HCT116 (cell line): ENCODE results near the gene HCN3. TPM values are rescaled to one million over a fixed set of nuclear protein-coding genes. Genes with fewer than 3 reads are reported as not detected.

Source experiments
- ATAC-seq: fragments of 200-7000 bp; cut with Tn5 transposase; 2 replicates; pipeline ENCODE4 v1.9.1; 2020; ENCODE audit warnings: mild to moderate bottlenecking, moderate library complexity
- BruUV-seq: library from RNA; stranded (reverse); fragments of 400-500 nt; replicated peaks from 2 replicates; lab custom pipeline; 2021; lab: Mats Ljungman, UMichigan
- CTCF ChIA-PET: fragments of 300-600 bp; sonication (Branson Sonifier 250); formaldehyde crosslinking; loops from one replicate; lab custom pipeline; 2021; ENCODE audit warnings: antibody characterized with exemption; lab: Charles Lee
- POLR2A ChIA-PET: fragments of 300-600, 350-600 bp; sonication (Branson Sonifier 250); formaldehyde crosslinking; loops from one replicate; lab custom pipeline; 2021; ENCODE audit warnings: antibody characterized with exemption; lab: Charles Lee
- RAD21 ChIA-PET, 2 experiments: fragments of 300-600 bp; sonication (Branson Sonifier 250); formaldehyde crosslinking; loops; one replicate each; lab custom pipeline; 2023; ENCODE audit warnings: low total read pairs in 2 of 2; ENCODE audit not compliant: uncharacterized antibody in 2 of 2, unreplicated experiment in 2 of 2, low non-redundant PET in 1 of 2; lab: Charles Lee
- DNase-seq: peaks from one replicate; pipeline ENCODE4 v3.0.0-alpha.2; 2010; ENCODE audit warnings: low read depth, low spot score
- H2AFZ ChIP-seq: fragments of 200-600 bp; shearing (Covaris generic), sonication (generic); 2 replicates; pipeline ENCODE4 v1.6.1; 2017; ENCODE audit warnings: low read depth, mixed run types, mixed read lengths, antibody characterized with exemption, low read length; ENCODE audit not compliant: poor library complexity, severe bottlenecking
- H3K27ac ChIP-seq: 2 replicates; pipeline ENCODE4 v1.5.1; 2012; ENCODE audit warnings: low read depth, low read length
- H3K27me3 ChIP-seq: fragments of 200-600 bp; sonication (generic); 2 replicates; pipeline ENCODE4 v1.6.1; 2016; ENCODE audit warnings: mixed run types, low read length, mixed read lengths; ENCODE audit not compliant: insufficient read depth
- H3K36me3 ChIP-seq, 2 experiments: fragments of 200-500 bp in 1 of 2; fragments of 200-600 bp in 1 of 2; sonication (Bioruptor generic) in 1 of 2; sonication (generic) in 1 of 2; 2 replicates each; pipeline versions ENCODE4 v1.5.1 to v1.6.1; 2014 to 2016; ENCODE audit warnings: low read length in 2 of 2, inconsistent platforms in 1 of 2, mixed read lengths in 1 of 2, mixed run types in 1 of 2; ENCODE audit not compliant: insufficient read depth in 2 of 2, control insufficient read depth in 1 of 2
- H3K4me1 ChIP-seq, 2 experiments: fragments of 200-600 bp in 1 of 2; sonication (generic) in 1 of 2; 2 replicates each; pipeline versions ENCODE4 v1.5.1 to v1.6.1; 2012 to 2017; ENCODE audit warnings: low read length in 2 of 2, inconsistent platforms in 1 of 2, mild to moderate bottlenecking in 1 of 2, mixed read lengths in 1 of 2, mixed run types in 1 of 2, moderate library complexity in 1 of 2; ENCODE audit not compliant: insufficient read depth in 2 of 2, control insufficient read depth in 1 of 2
- H3K4me2 ChIP-seq: fragments of 200-600 bp; sonication (generic); 2 replicates; pipeline ENCODE4 v1.6.1; 2017; ENCODE audit warnings: mixed run types, low read length, mixed read lengths
- H3K4me3 ChIP-seq, 2 experiments: fragments of 200-600 bp in 1 of 2; sonication (generic) in 1 of 2; replicated peaks in 1 of 2; 2 replicates each; pipeline ENCODE4 v1.5.1; 2011 to 2016; ENCODE audit warnings: low read length in 2 of 2, control low read depth in 1 of 2, low read depth in 1 of 2, mild to moderate bottlenecking in 1 of 2, mixed read lengths in 1 of 2, mixed run types in 1 of 2
- H3K79me2 ChIP-seq: fragments of 200-600 bp; sonication (generic); 2 replicates; pipeline ENCODE4 v1.6.1; 2017; ENCODE audit warnings: mild to moderate bottlenecking, mixed run types, low read length, moderate library complexity, mixed read lengths; ENCODE audit not compliant: insufficient read depth
- H3K9ac ChIP-seq: fragments of 200-600 bp; sonication (generic); 2 replicates; pipeline ENCODE4 v1.6.1; 2016; ENCODE audit warnings: low read length, mixed read lengths
- H3K9me2 ChIP-seq: fragments of 200-600 bp; sonication (generic), shearing (Covaris generic); 2 replicates; pipeline ENCODE4 v1.6.1; 2017; ENCODE audit warnings: mixed run types, mild to moderate bottlenecking, moderate library complexity; ENCODE audit not compliant: insufficient read depth
- H3K9me3 ChIP-seq, 2 experiments: fragments of 200-500 bp in 1 of 2; fragments of 200-600 bp in 1 of 2; sonication (Bioruptor generic) in 1 of 2; sonication (generic) in 1 of 2; 2 replicates each; pipeline ENCODE4 v1.6.1; 2014 to 2017; ENCODE audit warnings: low read length in 2 of 2, mixed read lengths in 2 of 2, inconsistent platforms in 1 of 2, low read depth in 1 of 2, mild to moderate bottlenecking in 1 of 2, mixed run types in 1 of 2, moderate library complexity in 1 of 2; ENCODE audit not compliant: control insufficient read depth in 1 of 2, insufficient read depth in 1 of 2
- H4K20me1 ChIP-seq: fragments of 200-600 bp; sonication (generic), shearing (Covaris generic); 2 replicates; pipeline ENCODE4 v1.6.1; 2017; ENCODE audit warnings: mixed run types, mild to moderate bottlenecking, moderate library complexity; ENCODE audit not compliant: insufficient read depth
- CBX3 ChIP-seq: IDR thresholded peaks from 2 replicates; pipeline ENCODE4 v1.6.1; 2012; ENCODE audit warnings: low read depth
- CEBPB ChIP-seq: IDR thresholded peaks from 2 replicates; pipeline ENCODE4 v1.6.1; 2012; ENCODE audit warnings: low read depth
- CTCF ChIP-seq, 3 experiments: fragments of 200-600 bp in 1 of 3; sonication (generic) in 1 of 3; IDR thresholded peaks in 2 of 3; conservative IDR thresholded peaks in 1 of 3; 2 replicates each; pipeline ENCODE4 v1.5.1; 2012 to 2017; ENCODE audit warnings: low read depth in 2 of 3, low read length in 2 of 3, antibody characterized with exemption in 1 of 3, borderline replicate concordance in 1 of 3, control low read depth in 1 of 3, mild to moderate bottlenecking in 1 of 3, mixed read lengths in 1 of 3, mixed run types in 1 of 3, moderate library complexity in 1 of 3; ENCODE audit not compliant: insufficient read depth in 1 of 3
- ELF1 ChIP-seq: IDR thresholded peaks from 2 replicates; pipeline ENCODE4 v1.6.1; 2012; ENCODE audit warnings: low read depth, borderline replicate concordance
- EZH2phosphoT487 ChIP-seq: fragments of 200-600 bp; IDR thresholded peaks from 2 replicates; pipeline ENCODE4 v1.6.1; 2018; ENCODE audit warnings: antibody characterized with exemption, borderline replicate concordance
- JUND ChIP-seq: IDR thresholded peaks from 2 replicates; pipeline ENCODE4 v1.6.1; 2012
- POLR2A ChIP-seq: IDR thresholded peaks from 2 replicates; pipeline ENCODE4 v1.7.0; 2011; ENCODE audit warnings: borderline replicate concordance; ENCODE audit not compliant: insufficient read depth, insufficient read length; ENCODE audit errors: extremely low read depth
- POLR2AphosphoS5 ChIP-seq: IDR thresholded peaks from 2 replicates; pipeline ENCODE4 v1.6.1; 2011; ENCODE audit warnings: mild to moderate bottlenecking, low read depth, low read length, moderate library complexity
- RAD21 ChIP-seq: IDR thresholded peaks from 2 replicates; pipeline ENCODE4 v1.6.1; 2012; ENCODE audit warnings: low read depth, mild to moderate bottlenecking
- SIN3A ChIP-seq: IDR thresholded peaks from 2 replicates; pipeline ENCODE4 v1.6.1; 2012; ENCODE audit warnings: low read depth
- SP1 ChIP-seq: IDR thresholded peaks from 2 replicates; pipeline ENCODE4 v1.6.1; 2012; ENCODE audit warnings: low read depth
- SRF ChIP-seq: IDR thresholded peaks from 2 replicates; pipeline ENCODE4 v1.6.1; 2012; ENCODE audit warnings: low read depth
- TCF7L2 ChIP-seq: IDR thresholded peaks from 2 replicates; pipeline ENCODE4 v1.7.0; 2011; ENCODE audit warnings: borderline replicate concordance, inconsistent platforms; ENCODE audit not compliant: insufficient read depth, insufficient read length; ENCODE audit errors: extremely low read depth
- ZFX ChIP-seq: fragments of 450-650 bp; IDR thresholded peaks from 2 replicates; pipeline ENCODE4 v1.6.1; 2017
- ZNF274 ChIP-seq: fragments of 200-500 bp; sonication (Bioruptor generic); IDR thresholded peaks from 2 replicates; pipeline ENCODE4 v1.6.1; 2014; ENCODE audit warnings: mild to moderate bottlenecking, low read depth, low read length, inconsistent platforms
- intact Hi-C: fragments of 100-400 bp; cut with micrococcal nuclease; formaldehyde crosslinking; loops from 2 replicates; pipeline ENCODE4 v1.10.0; 2022
- total RNA-seq: library from RNA; stranded (reverse); gene quantifications from one replicate; pipeline ENCODE4 v1.2.1, GENCODE V29; 2021; ENCODE audit not compliant: unreplicated experiment
- TF ChIP-seq, protein P1 (sequence below): IDR thresholded peaks from 2 replicates; pipeline ENCODE4 v1.6.1; 2011; ENCODE audit warnings: mild to moderate bottlenecking, low read length, moderate library complexity; ENCODE audit not compliant: insufficient replicate concordance; ENCODE audit errors: extremely low read depth
- TF ChIP-seq, protein P2 (sequence below): IDR thresholded peaks from 2 replicates; pipeline ENCODE4 v1.6.1; 2012; ENCODE audit warnings: low read depth
- TF ChIP-seq, protein P3 (sequence below): IDR thresholded peaks from 2 replicates; pipeline ENCODE4 v1.6.1; 2012

HCN3 gene
- total RNA-seq, 1 experiment from 2014 or later, result 8.5 TPM

DNA sequence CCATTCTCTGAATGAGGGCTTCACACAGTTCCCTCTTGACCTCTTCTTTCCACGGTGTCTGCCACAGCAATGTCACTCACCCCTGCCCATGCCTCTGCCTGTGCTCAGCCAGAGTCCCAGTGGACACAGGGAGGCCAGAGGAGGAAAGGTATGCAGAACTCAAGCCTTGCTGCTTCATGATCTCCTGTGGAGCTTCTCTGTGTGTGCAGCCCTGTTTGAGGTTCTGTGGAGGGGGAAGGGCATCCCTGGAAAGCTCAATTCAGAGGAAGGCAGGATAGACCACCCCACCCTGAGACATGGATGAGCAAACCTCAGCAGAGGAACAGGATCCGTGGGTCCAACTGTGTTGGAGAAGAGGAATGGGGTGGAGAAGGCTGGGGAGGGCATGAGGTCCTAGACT is 2.0 kb downstream of the HCN3 start:
- ChIA-PET POLR2A (interaction anchor here (1.2 kb wide), 1 partner anchor 29 kb away, joined by 3 read pairs; the partner anchor contains the start of gene FDPS), RAD21 (no interaction called here), CTCF (interaction anchor here (0.8 to 1.2 kb wide), 2 partner anchors 44 to 72 kb away, joined by 3 to 4 read pairs; no protein-coding TSS in a partner anchor)
- no TSS peak for BruUV-seq
- ATAC-seq, result no peak
- peaks cover 5 to 21% of the 10 kb centered on the region in 2 experiments for H3K4me1 ChIP-seq
- H4K20me1 ChIP-seq, result no peaks in the 10 kb centered on the region
- no peak overlapping the region for H3K9ac ChIP-seq
- no peaks in the 10 kb centered on the region for H3K9me3 ChIP-seq
- no peaks in the 10 kb centered on the region for H3K9me2 ChIP-seq
- intact Hi-C loops, result loop anchor here (5.0 kb wide), 1 partner anchor 223 kb away; no protein-coding TSS in a partner anchor
- H3K4me2 ChIP-seq, result no peak overlapping the region
- H3K79me2 ChIP-seq, result no peaks in the 10 kb centered on the region
- H2AFZ ChIP-seq, result no peak overlapping the region
- no peak overlapping the region for H3K27ac ChIP-seq
- no peak for DNase-seq
- no peaks in the 10 kb centered on the region for H3K36me3 ChIP-seq
- TF ChIP-seq, protein P1, sequence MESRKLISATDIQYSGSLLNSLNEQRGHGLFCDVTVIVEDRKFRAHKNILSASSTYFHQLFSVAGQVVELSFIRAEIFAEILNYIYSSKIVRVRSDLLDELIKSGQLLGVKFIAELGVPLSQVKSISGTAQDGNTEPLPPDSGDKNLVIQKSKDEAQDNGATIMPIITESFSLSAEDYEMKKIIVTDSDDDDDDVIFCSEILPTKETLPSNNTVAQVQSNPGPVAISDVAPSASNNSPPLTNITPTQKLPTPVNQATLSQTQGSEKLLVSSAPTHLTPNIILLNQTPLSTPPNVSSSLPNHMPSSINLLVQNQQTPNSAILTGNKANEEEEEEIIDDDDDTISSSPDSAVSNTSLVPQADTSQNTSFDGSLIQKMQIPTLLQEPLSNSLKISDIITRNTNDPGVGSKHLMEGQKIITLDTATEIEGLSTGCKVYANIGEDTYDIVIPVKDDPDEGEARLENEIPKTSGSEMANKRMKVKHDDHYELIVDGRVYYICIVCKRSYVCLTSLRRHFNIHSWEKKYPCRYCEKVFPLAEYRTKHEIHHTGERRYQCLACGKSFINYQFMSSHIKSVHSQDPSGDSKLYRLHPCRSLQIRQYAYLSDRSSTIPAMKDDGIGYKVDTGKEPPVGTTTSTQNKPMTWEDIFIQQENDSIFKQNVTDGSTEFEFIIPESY, result no peak
- TF ChIP-seq JUND (no peak), EZH2phosphoT487 (no peak), TCF7L2 (no peak), RAD21 (no peak), SIN3A (no peak), SP1 (no peak), CTCF (IDR thresholded peaks at IDR 0.05 in 2 of 3, conservative IDR thresholded peaks at IDR 0.05 in 1 of 3; ENCODE audit: borderline replicate concordance in 1 of 3, insufficient read depth in 1 of 3, low read depth in 2 of 3, low read length in 2 of 3) (no peak), ZFX (no peak), CEBPB (no peak), POLR2A (no peak), ELF1 (no peak), ZNF274 (no peak), SRF (no peak), CBX3 (no peak), POLR2AphosphoS5 (no peak)
- TF ChIP-seq, protein P2, sequence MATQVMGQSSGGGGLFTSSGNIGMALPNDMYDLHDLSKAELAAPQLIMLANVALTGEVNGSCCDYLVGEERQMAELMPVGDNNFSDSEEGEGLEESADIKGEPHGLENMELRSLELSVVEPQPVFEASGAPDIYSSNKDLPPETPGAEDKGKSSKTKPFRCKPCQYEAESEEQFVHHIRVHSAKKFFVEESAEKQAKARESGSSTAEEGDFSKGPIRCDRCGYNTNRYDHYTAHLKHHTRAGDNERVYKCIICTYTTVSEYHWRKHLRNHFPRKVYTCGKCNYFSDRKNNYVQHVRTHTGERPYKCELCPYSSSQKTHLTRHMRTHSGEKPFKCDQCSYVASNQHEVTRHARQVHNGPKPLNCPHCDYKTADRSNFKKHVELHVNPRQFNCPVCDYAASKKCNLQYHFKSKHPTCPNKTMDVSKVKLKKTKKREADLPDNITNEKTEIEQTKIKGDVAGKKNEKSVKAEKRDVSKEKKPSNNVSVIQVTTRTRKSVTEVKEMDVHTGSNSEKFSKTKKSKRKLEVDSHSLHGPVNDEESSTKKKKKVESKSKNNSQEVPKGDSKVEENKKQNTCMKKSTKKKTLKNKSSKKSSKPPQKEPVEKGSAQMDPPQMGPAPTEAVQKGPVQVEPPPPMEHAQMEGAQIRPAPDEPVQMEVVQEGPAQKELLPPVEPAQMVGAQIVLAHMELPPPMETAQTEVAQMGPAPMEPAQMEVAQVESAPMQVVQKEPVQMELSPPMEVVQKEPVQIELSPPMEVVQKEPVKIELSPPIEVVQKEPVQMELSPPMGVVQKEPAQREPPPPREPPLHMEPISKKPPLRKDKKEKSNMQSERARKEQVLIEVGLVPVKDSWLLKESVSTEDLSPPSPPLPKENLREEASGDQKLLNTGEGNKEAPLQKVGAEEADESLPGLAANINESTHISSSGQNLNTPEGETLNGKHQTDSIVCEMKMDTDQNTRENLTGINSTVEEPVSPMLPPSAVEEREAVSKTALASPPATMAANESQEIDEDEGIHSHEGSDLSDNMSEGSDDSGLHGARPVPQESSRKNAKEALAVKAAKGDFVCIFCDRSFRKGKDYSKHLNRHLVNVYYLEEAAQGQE, result no peak
- TF ChIP-seq, protein P3, sequence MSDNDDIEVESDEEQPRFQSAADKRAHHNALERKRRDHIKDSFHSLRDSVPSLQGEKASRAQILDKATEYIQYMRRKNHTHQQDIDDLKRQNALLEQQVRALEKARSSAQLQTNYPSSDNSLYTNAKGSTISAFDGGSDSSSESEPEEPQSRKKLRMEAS, result no peak
- H3K4me3 ChIP-seq, result no peak overlapping the region
- H3K27me3 ChIP-seq, result no peaks in the 10 kb centered on the region
